CD4-positive, alpha-beta T cell treated with Interleukin-10 for 1 hour (primary cell): ENCODE data around the gene FOXP4.

Experiments used
- DNase-seq: peaks from one replicate; pipeline ENCODE4 v3.0.0-alpha.2; 2020

FOXP4 gene

GRCh38 chr6:41649596-41649995, 103.4 kb downstream of the FOXP4 start:
- DNase-seq = no peak

DNA sequence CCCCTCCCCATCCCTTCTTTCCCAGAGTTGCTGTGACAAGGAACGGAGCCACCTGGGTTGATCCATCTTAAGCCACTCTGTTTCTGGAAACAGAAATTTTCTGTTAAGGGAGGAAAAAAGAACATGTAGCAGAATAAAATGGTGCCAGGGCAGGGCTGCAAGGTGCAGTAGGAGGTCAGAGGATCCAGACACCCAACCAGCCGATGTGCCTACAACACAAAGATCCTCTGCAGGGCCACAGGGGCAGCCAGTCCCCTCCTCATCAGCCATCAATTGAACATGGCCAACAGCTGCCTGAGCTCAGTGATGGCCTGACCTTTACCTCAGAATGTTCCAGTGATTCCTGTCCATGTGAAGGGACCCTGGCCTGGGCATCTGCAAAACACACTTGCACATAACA, 103.9 kb downstream of the FOXP4 start:
- no peak for DNase-seq

DNA sequence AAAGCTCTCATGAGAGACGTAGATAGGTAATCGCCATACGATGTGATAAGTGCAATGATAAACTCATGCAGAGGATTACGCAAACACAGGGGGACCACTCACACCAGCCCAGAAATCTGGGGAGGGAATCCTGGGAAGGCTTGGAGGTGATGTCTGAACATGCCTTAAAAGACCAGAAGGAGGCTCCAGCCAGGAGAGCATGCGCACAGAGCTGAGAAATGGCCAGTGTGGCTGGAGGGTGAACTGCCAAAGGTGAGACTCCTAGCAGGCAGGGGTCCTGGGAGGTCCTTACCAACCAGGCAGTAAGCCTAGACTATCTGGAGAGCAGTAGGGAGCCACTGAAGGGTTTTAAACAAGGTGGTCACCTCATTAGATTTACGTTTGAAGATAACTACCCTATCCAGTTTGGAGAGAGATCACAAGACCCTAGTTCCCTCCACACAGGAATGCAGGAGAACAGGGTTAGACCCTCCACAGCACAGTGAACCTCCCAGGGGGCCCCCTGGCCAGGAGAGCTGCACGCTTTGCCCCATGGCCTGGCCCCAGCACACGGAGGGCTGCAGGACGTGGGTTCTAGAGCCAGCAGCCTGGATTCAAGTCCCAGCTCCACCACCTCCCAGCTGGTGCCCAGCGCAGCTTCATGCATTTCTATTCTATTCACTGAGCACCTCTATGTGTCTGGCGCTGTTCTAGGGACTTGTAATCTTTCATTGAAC, 105.2 kb downstream of the FOXP4 start:
- no peak for DNase-seq
